ENCODE data around the gene MBP. TPM values are rescaled to one million over a fixed set of nuclear protein-coding genes. Genes with fewer than 3 reads are reported as not detected.
A peak's percentile ranks its signal among the peaks of the same experiment; 100 is the strongest.

The MBP gene
- total RNA-seq, 2 experiments from 2014 or later = 75.4 to 79.2 TPM

DNA sequence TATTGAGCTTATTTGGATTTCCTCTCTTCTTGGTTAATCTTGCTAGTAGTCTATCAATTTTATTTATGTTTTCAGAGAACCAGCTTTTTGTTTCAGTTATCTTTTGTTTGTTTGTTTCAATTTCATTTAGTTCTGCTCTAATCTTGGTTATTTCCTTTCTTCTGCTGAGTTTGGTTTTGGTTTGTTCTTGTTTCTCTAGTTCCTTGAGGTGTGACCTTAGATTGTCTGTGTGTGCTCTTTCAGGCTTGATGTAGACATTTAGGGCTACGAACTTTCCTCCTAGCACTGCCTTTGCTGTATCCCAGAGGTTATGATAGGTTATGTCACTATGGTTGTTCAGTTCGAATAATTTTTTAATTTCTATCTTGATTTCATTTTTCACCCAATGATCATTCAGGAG is 168.6 kb downstream of the MBP start:
- Histone ChIP-seq H3K27ac (ENCODE audit: low read depth in 1 of 2, low read length in 2 of 2) (no peak overlapping the region), H3K4me1 (ENCODE audit: insufficient read depth, low read length) (no peaks in the 10 kb centered on the region), H3K36me3 (ENCODE audit: insufficient read depth, low read length) (peaks cover 41% of the 10 kb centered on the region), H3K27me3 (ENCODE audit: control insufficient read depth in 1 of 2, insufficient read depth in 2 of 2, low read length in 2 of 2) (no peaks in the 10 kb centered on the region), H3K9me3 (ENCODE audit: control insufficient read depth in 1 of 2, insufficient read depth in 1 of 2, low read length in 2 of 2) (no peaks in the 10 kb centered on the region), H3K4me3 (ENCODE audit: low read length) (no peak overlapping the region)
- Mint-ChIP-seq H3K27ac (peak overlapping the region; percentile 19), H3K4me3 (no peak overlapping the region), H3K27me3 (no peaks in the 10 kb centered on the region), H3K36me3 (ENCODE audit: low read depth) (peaks cover 5% of the 10 kb centered on the region), H3K9me3 (no peaks in the 10 kb centered on the region), H3K4me1 (ENCODE audit: low read depth) (peaks cover 36% of the 10 kb centered on the region)
- intact Hi-C loops (cut with DNase I, micrococcal nuclease) = no loop called here
- ChIA-PET CTCF (interaction anchor here (0.7 to 1.2 kb wide), 2 partner anchors 11 to 19 kb away, joined by 3 read pairs; no protein-coding TSS in a partner anchor), POLR2A (no interaction called here)
- TF ChIP-seq, protein P1, sequence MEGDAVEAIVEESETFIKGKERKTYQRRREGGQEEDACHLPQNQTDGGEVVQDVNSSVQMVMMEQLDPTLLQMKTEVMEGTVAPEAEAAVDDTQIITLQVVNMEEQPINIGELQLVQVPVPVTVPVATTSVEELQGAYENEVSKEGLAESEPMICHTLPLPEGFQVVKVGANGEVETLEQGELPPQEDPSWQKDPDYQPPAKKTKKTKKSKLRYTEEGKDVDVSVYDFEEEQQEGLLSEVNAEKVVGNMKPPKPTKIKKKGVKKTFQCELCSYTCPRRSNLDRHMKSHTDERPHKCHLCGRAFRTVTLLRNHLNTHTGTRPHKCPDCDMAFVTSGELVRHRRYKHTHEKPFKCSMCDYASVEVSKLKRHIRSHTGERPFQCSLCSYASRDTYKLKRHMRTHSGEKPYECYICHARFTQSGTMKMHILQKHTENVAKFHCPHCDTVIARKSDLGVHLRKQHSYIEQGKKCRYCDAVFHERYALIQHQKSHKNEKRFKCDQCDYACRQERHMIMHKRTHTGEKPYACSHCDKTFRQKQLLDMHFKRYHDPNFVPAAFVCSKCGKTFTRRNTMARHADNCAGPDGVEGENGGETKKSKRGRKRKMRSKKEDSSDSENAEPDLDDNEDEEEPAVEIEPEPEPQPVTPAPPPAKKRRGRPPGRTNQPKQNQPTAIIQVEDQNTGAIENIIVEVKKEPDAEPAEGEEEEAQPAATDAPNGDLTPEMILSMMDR (IDR thresholded peaks at IDR 0.05) = no peak
- peak in 1 of 14 experiments; percentile 41 for DNase-seq
- ATAC-seq (ENCODE audit: poor library complexity) = no peak

DNA sequence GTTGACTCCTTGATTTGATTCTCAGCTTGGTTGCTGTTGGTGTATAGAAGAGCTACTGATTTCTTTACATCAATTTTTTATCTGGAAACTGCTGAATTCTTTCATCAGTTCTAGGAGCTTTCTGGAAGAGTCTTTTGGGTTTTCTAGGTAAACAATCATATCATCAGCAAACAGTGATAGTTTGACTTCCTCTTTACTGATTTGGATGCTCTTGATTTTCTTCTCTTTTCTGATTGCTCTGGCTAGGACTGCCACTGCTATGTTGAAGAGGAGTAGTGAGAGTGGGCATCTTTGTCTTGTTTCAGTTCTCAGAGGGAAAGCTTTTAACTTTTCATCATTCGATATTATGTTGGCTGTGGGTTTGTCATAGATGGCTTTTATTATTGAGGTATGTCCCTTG is 169.7 kb downstream of the MBP start:
- Mint-ChIP-seq H3K27ac (peak overlapping the region; percentile 19), H3K9me3 (no peaks in the 10 kb centered on the region), H3K4me1 (ENCODE audit: low read depth) (peaks cover 36% of the 10 kb centered on the region), H3K4me3 (no peak overlapping the region), H3K27me3 (no peaks in the 10 kb centered on the region), H3K36me3 (ENCODE audit: low read depth) (no peaks in the 10 kb centered on the region)
- Histone ChIP-seq H3K27ac (ENCODE audit: low read depth in 1 of 2, low read length in 2 of 2) (no peak overlapping the region), H3K9me3 (ENCODE audit: control insufficient read depth in 1 of 2, insufficient read depth in 1 of 2, low read length in 2 of 2) (no peaks in the 10 kb centered on the region), H3K27me3 (ENCODE audit: control insufficient read depth in 1 of 2, insufficient read depth in 2 of 2, low read length in 2 of 2) (no peaks in the 10 kb centered on the region), H3K4me1 (ENCODE audit: insufficient read depth, low read length) (no peaks in the 10 kb centered on the region), H3K36me3 (ENCODE audit: insufficient read depth, low read length) (peaks cover 41% of the 10 kb centered on the region), H3K4me3 (ENCODE audit: low read length) (no peak overlapping the region)
- intact Hi-C loops (cut with DNase I, micrococcal nuclease) = no loop called here
- TF ChIP-seq, protein P1 (IDR thresholded peaks at IDR 0.05) = no peak
- no peak for ATAC-seq (ENCODE audit: poor library complexity)
- ChIA-PET CTCF (interaction anchor here (1.2 kb wide), 1 partner anchor 9 kb away, joined by 3 read pairs; no protein-coding TSS in a partner anchor), POLR2A (no interaction called here)
- DNase-seq = no peak

DNA sequence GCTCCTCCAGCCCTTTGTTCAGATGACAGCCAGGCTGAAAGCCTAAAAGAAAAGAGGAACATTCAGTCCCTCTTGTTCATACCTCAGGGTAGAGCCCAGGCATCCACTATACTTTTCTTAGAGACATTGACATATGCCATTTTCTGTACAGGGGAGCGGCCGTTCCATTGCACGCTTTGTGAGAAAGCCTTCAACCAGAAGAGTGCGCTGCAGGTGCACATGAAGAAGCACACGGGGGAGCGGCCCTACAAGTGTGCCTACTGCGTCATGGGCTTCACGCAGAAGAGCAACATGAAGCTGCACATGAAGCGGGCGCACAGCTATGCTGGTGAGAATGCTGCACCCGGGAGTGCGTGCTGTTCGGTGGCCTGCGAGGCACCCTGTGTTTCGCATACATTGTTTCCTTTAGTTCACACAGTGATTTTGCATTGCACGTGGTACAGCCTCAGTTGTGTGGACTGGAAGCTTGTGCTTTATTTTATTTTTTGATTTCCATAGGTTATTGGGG is 172.0 kb downstream of the MBP start:
- Histone ChIP-seq H3K4me3 (ENCODE audit: low read length) (no peak overlapping the region), H3K27me3 (ENCODE audit: control insufficient read depth in 1 of 2, insufficient read depth in 2 of 2, low read length in 2 of 2) (no peaks in the 10 kb centered on the region), H3K4me1 (ENCODE audit: insufficient read depth, low read length) (peaks cover 2% of the 10 kb centered on the region), H3K36me3 (ENCODE audit: insufficient read depth, low read length) (peaks cover 55% of the 10 kb centered on the region), H3K27ac (ENCODE audit: low read depth in 1 of 2, low read length in 2 of 2) (no peak overlapping the region), H3K9me3 (ENCODE audit: control insufficient read depth in 1 of 2, insufficient read depth in 1 of 2, low read length in 2 of 2) (no peaks in the 10 kb centered on the region)
- intact Hi-C loops (cut with DNase I, micrococcal nuclease) = no loop called here
- ATAC-seq (ENCODE audit: poor library complexity) (no peak), DNase-seq (no peak)
- TF ChIP-seq, protein P1 (IDR thresholded peaks at IDR 0.05) = no peak
- POLR2A ChIA-PET = no interaction called here
- H3K27me3 Mint-ChIP-seq = no peaks in the 10 kb centered on the region
- CTCF ChIA-PET = no interaction called here
- no peaks in the 10 kb centered on the region for H3K9me3 Mint-ChIP-seq
- no peak overlapping the region for H3K4me3 Mint-ChIP-seq
- peaks cover 36% of the 10 kb centered on the region for H3K4me1 Mint-ChIP-seq (ENCODE audit: low read depth)
- no peak overlapping the region for H3K27ac Mint-ChIP-seq
- no peaks in the 10 kb centered on the region for H3K36me3 Mint-ChIP-seq (ENCODE audit: low read depth)
